ENCODE results near the gene ODF2.

- TF ChIP-seq, protein P1, sequence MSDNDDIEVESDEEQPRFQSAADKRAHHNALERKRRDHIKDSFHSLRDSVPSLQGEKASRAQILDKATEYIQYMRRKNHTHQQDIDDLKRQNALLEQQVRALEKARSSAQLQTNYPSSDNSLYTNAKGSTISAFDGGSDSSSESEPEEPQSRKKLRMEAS (IDR thresholded peaks at IDR 0.05) = 0 out of 2 replicates have a peak, but pooled peaks have one; percentile 17
- TF ChIP-seq EP300 (IDR thresholded peaks at IDR 0.05) = no peak
- TF ChIP-seq RFX5 (IDR thresholded peaks at IDR 0.05) = no peak
- TF ChIP-seq EHMT2 (IDR thresholded peaks at IDR 0.05; ENCODE audit: low read depth) = no peak
- TF ChIP-seq RAD21 (conservative IDR thresholded peaks at IDR 0.05 in 1 of 2, IDR thresholded peaks at IDR 0.05 in 1 of 2) = no peak
- TF ChIP-seq SMC3 (IDR thresholded peaks at IDR 0.05) = no peak
- TF ChIP-seq, protein P2, sequence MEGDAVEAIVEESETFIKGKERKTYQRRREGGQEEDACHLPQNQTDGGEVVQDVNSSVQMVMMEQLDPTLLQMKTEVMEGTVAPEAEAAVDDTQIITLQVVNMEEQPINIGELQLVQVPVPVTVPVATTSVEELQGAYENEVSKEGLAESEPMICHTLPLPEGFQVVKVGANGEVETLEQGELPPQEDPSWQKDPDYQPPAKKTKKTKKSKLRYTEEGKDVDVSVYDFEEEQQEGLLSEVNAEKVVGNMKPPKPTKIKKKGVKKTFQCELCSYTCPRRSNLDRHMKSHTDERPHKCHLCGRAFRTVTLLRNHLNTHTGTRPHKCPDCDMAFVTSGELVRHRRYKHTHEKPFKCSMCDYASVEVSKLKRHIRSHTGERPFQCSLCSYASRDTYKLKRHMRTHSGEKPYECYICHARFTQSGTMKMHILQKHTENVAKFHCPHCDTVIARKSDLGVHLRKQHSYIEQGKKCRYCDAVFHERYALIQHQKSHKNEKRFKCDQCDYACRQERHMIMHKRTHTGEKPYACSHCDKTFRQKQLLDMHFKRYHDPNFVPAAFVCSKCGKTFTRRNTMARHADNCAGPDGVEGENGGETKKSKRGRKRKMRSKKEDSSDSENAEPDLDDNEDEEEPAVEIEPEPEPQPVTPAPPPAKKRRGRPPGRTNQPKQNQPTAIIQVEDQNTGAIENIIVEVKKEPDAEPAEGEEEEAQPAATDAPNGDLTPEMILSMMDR (IDR thresholded peaks at IDR 0.05) = no peak
- no peak for TF ChIP-seq NPAS2 (CRISPR knock-in tag; IDR thresholded peaks at IDR 0.05; ENCODE audit: borderline replicate concordance)
- TF ChIP-seq CHD4 (IDR thresholded peaks at IDR 0.05; ENCODE audit: borderline replicate concordance) = no peak
- no peak for TF ChIP-seq SREBF2 (IDR thresholded peaks at IDR 0.05)
- TF ChIP-seq POLR2A (IDR thresholded peaks at IDR 0.05; ENCODE audit: low read length) = peak; percentile 60
- TF ChIP-seq REST (IDR thresholded peaks at IDR 0.05) = no peak
- no peak for TF ChIP-seq BCL3 (IDR thresholded peaks at IDR 0.05)
- TF ChIP-seq, protein P3, sequence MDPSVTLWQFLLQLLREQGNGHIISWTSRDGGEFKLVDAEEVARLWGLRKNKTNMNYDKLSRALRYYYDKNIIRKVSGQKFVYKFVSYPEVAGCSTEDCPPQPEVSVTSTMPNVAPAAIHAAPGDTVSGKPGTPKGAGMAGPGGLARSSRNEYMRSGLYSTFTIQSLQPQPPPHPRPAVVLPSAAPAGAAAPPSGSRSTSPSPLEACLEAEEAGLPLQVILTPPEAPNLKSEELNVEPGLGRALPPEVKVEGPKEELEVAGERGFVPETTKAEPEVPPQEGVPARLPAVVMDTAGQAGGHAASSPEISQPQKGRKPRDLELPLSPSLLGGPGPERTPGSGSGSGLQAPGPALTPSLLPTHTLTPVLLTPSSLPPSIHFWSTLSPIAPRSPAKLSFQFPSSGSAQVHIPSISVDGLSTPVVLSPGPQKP (IDR thresholded peaks at IDR 0.05; ENCODE audit: low read depth, low read length) = no peak
These were observed 34.9 kb upstream of the ODF2 start, which contains the start of gene CERCAM for GRCh38 chr9:128420651-128421481.
